Chondrocyte (in vitro differentiated cells): ENCODE results near the gene HLA-G. TPM values are rescaled to one million over a fixed set of nuclear protein-coding genes. Genes with fewer than 3 reads are reported as not detected.

ENCODE experiments used
- total RNA-seq: library from RNA; stranded (reverse); gene quantifications from 3 replicates; pipeline ENCODE4 v1.2.1, GENCODE V29; 2021

The HLA-G gene
- total RNA-seq, 1 donor from 2014 or later, result 0.30 TPM

Other genes with a start within 250 kb of the HLA-G start
- not detected in 3 replicates for gene OR2H2, start 242.7 kb upstream of the HLA-G start, total RNA-seq
- 46.6 to 62.4 TPM (median 50.7 TPM) in 3 replicates for gene GABBR1, start 194.6 kb upstream of the HLA-G start, total RNA-seq
- gene MOG, start 170.7 kb upstream of the HLA-G start, total RNA-seq, result 0.82 TPM in 1 of 3 replicates, not detected in the others
- not detected in 3 replicates for gene ZFP57, start 146.7 kb upstream of the HLA-G start, total RNA-seq
- gene HLA-F, start 104.4 kb upstream of the HLA-G start, total RNA-seq, result 5.1 to 6.6 TPM (median 6.4 TPM) in 3 replicates
- gene HLA-A, start 114.7 kb downstream of the HLA-G start, total RNA-seq, result 110 to 191 TPM (median 187 TPM) in 3 replicates
- gene POLR1H, start 233.4 kb downstream of the HLA-G start, total RNA-seq, result 15.2 to 18.2 TPM (median 15.5 TPM) in 3 replicates
- gene PPP1R11, start 239.4 kb downstream of the HLA-G start, total RNA-seq, result 45.0 to 49.7 TPM (median 47.1 TPM) in 3 replicates
- gene RNF39, start 247.9 kb downstream of the HLA-G start, total RNA-seq, result not detected in 3 replicates